A673 (cell line): ENCODE results near the gene CFAP65. TPM values are rescaled to one million over a fixed set of nuclear protein-coding genes. Genes with fewer than 3 reads are reported as not detected.

Experiments
- BruUV-seq: library from RNA; stranded (reverse); fragments of 400-500 nt; replicated peaks from 2 replicates; lab custom pipeline; 2021; lab: Mats Ljungman, UMichigan
- CTCF ChIA-PET: fragments of 300-600 bp; sonication (Branson Sonifier 250); formaldehyde crosslinking; loops from one replicate; lab custom pipeline; 2022; ENCODE audit warnings: antibody characterized with exemption; lab: Charles Lee
- POLR2A ChIA-PET: fragments of 300-600 bp; sonication (Branson Sonifier 250); formaldehyde crosslinking; loops from one replicate; lab custom pipeline; 2022; ENCODE audit warnings: antibody characterized with exemption; ENCODE audit not compliant: low non-redundant PET; lab: Charles Lee
- DNase-seq: peaks from one replicate; pipeline ENCODE4 v3.0.0-alpha.2; 2015; ENCODE audit warnings: low spot score
- H3K27ac ChIP-seq: fragments of 200-600 bp; sonication (generic); 2 replicates; pipeline ENCODE4 v1.5.1; 2016; ENCODE audit warnings: mixed run types, low read depth, mild to moderate bottlenecking, mixed read lengths, antibody characterized with exemption, low read length; ENCODE audit not compliant: poor library complexity, severe bottlenecking
- H3K27me3 ChIP-seq: fragments of 200-600 bp; sonication (generic); replicated peaks from 2 replicates; pipeline ENCODE4 v1.6.1; 2017; ENCODE audit warnings: mixed run types, low read depth, mild to moderate bottlenecking, mixed read lengths, antibody characterized with exemption, low read length; ENCODE audit not compliant: insufficient read depth, poor library complexity
- H3K36me3 ChIP-seq: fragments of 200-600 bp; sonication (generic); 2 replicates; pipeline ENCODE4 v1.6.1; 2016; ENCODE audit warnings: mixed run types, mild to moderate bottlenecking, mixed read lengths, antibody characterized with exemption, low read length; ENCODE audit not compliant: insufficient read depth, poor library complexity, severe bottlenecking
- H3K4me1 ChIP-seq: fragments of 200-600 bp; sonication (generic); 2 replicates; pipeline ENCODE4 v1.6.1; 2017; ENCODE audit warnings: mixed run types, mild to moderate bottlenecking, mixed read lengths, antibody characterized with exemption, low read length; ENCODE audit not compliant: insufficient read depth, poor library complexity, severe bottlenecking
- H3K4me3 ChIP-seq: fragments of 200-600 bp; sonication (generic); 2 replicates; pipeline ENCODE4 v1.5.1; 2016; ENCODE audit warnings: low read depth, mixed run types, mild to moderate bottlenecking, mixed read lengths, low read length; ENCODE audit not compliant: poor library complexity, severe bottlenecking
- H3K9me3 ChIP-seq: fragments of 200-600 bp; sonication (generic); 2 replicates; pipeline ENCODE4 v1.6.1; 2016; ENCODE audit warnings: mixed run types, low read depth, mild to moderate bottlenecking, mixed read lengths, antibody characterized with exemption, low read length; ENCODE audit not compliant: poor library complexity, severe bottlenecking
- CTCF ChIP-seq: fragments of 300-800, 200-600 bp; sonication (generic); conservative IDR thresholded peaks from 2 replicates; pipeline ENCODE4 v1.5.1; 2017; ENCODE audit warnings: low read depth, mild to moderate bottlenecking, antibody characterized with exemption, low read length, moderate library complexity, mixed read lengths
- EZH2 ChIP-seq: fragments of 200-600 bp; sonication (generic); IDR thresholded peaks from 2 replicates; pipeline ENCODE4 v1.6.1; 2017; ENCODE audit warnings: borderline replicate concordance, low read depth, mild to moderate bottlenecking, mixed read lengths, antibody characterized with exemption, low read length; ENCODE audit not compliant: poor library complexity, severe bottlenecking
- intact Hi-C: fragments of 100-400 bp; cut with micrococcal nuclease; formaldehyde crosslinking; loops from one replicate; pipeline ENCODE4 v1.10.0; 2022; ENCODE audit not compliant: unreplicated experiment
- total RNA-seq: library from RNA; stranded (reverse); gene quantifications from 2 replicates; pipeline ENCODE4 v1.2.3, GENCODE V29; 2021

CFAP65 gene
- total RNA-seq, 1 experiment from 2014 or later: 0.13 TPM

GRCh38 chr2:218961229-218961628 lies 80.1 kb downstream of the CFAP65 start:
- Histone ChIP-seq H3K27me3 (peaks cover 29% of the 10 kb centered on the region), H3K27ac (no peak overlapping the region), H3K9me3 (no peaks in the 10 kb centered on the region), H3K4me3 (no peak overlapping the region), H3K36me3 (no peaks in the 10 kb centered on the region), H3K4me1 (peaks cover 24% of the 10 kb centered on the region)
- no TSS peak for BruUV-seq
- no peak for DNase-seq
- CTCF ChIA-PET: interaction anchor here (0.7 kb wide), 1 partner anchor 121 kb away, joined by 3 read pairs; no protein-coding TSS in a partner anchor
- TF ChIP-seq CTCF: no peak
- TF ChIP-seq EZH2: no peak
- intact Hi-C loops: no loop called here
- POLR2A ChIA-PET: no interaction called here

GRCh38 chr2:218960309-218961165 lies 80.8 kb downstream of the CFAP65 start:
- H3K4me3 ChIP-seq: peak overlapping the region; percentile 53
- peaks cover 24% of the 10 kb centered on the region for H3K4me1 ChIP-seq
- no peaks in the 10 kb centered on the region for H3K9me3 ChIP-seq
- BruUV-seq: no TSS peak
- ChIA-PET POLR2A (no interaction called here), CTCF (interaction anchor here (0.7 kb wide), 1 partner anchor 122 kb away, joined by 3 read pairs; no protein-coding TSS in a partner anchor)
- no peak for DNase-seq
- no peak overlapping the region for H3K27ac ChIP-seq
- H3K36me3 ChIP-seq: no peaks in the 10 kb centered on the region
- intact Hi-C loops: no loop called here
- peaks cover 29% of the 10 kb centered on the region for H3K27me3 ChIP-seq
- TF ChIP-seq EZH2 (peak; percentile 97), CTCF (no peak)

- Histone ChIP-seq H3K4me3 (peak overlapping the region; percentile 53), H3K36me3 (no peaks in the 10 kb centered on the region), H3K27ac (no peak overlapping the region), H3K4me1 (peaks cover 24% of the 10 kb centered on the region), H3K27me3 (peaks cover 29% of the 10 kb centered on the region), H3K9me3 (no peaks in the 10 kb centered on the region)
- intact Hi-C loops: no loop called here
- CTCF ChIA-PET: no interaction called here
- TF ChIP-seq EZH2 (no peak), CTCF (no peak)
- no TSS peak for BruUV-seq
- DNase-seq: no peak
- POLR2A ChIA-PET: interaction anchor here (0.6 kb wide), 1 partner anchor 428 kb away, joined by 7 read pairs; the partner anchor contains the start of gene DNPEP
Measured at GRCh38 chr2:218959761-218960308, 81.5 kb downstream of the CFAP65 start.
